GM12801 (cell line): ENCODE data around the gene ECPAS.

Source experiments
- CTCF ChIP-seq: IDR thresholded peaks from one replicate; pipeline ENCODE4 v1.5.1; 2011; ENCODE audit warnings: control low read depth; ENCODE audit not compliant: insufficient read length; ENCODE audit errors: extremely low read depth

ECPAS gene

GRCh38 chr9:111442360-111443027 is 41.7 kb downstream of the ECPAS start:
- no peak for TF ChIP-seq CTCF

GRCh38 chr9:111440226-111440625 is 44.0 kb downstream of the ECPAS start:
- no peak for TF ChIP-seq CTCF

DNA sequence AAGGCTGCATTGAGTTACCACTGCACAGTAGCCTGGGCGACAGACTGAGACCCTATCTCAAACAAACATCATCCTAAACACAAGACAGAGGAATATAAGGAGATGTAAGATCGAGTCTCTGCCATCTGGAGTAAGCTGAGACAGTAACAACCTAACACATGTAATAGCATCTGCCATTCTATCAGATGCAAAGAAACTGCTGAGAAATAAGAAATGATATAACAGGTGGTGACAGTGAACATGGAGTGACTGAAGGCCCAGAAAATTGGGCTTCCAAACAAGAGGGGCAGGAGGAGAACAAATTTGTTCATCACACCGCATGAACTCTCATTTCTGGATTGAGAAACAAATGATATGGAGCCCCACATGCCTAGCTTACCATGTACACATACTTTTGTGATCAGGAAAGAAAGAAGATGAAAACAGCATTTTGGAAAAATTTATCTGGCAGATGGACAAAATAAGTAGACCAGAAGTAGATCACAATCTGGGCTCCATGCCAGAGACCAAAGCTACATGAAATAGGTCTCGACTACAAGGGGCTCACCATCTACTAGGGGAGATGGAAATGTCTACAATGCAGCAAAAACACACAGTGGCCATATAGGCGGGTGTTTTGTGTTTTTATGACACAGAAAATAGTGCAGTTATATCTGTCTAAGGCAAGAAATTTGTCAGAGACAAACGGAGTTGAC is 45.5 kb downstream of the ECPAS start:
- TF ChIP-seq CTCF: no peak

GRCh38 chr9:111436571-111436970 is 47.6 kb downstream of the ECPAS start:
- no peak for TF ChIP-seq CTCF

- no peak for TF ChIP-seq CTCF
Measured at GRCh38 chr9:111433082-111433481, 51.1 kb downstream of the ECPAS start.

DNA sequence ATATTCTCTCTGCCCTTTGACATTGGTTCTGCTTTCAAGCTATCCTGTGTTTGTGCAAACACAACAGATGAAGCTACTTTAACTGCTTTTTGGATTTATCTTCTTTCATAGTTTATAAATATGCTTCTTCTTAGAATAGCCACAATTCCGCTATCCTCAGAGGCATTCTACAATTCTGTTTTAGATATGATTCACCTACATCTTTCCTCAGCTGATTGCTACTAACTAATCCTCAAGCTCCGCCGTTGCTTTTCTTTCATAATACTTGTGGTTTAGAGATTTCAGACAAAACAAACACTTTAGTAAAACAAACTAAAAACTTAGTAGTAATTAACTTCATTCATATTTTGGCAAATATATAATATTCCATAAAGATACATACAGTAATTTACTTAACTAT is 52.5 kb downstream of the ECPAS start:
- TF ChIP-seq CTCF: no peak

DNA sequence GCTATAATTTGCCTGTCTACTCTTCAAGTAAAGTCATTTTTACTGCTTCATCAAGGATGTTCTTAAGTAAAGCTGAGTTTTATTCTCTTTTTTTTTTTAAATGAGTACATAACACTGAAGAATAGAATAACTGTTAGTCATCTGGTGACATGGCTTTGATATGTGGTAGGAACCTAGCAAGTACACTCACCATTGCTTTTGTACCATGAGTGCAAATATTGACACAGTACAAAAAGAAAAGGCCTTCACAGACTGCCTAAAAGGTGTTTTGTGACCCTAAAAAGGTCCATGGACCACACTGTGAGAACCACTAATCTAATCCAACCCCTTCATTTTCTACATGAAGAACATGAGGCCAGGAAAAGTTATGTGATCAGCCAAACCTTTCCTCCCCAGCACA is 55.0 kb downstream of the ECPAS start:
- no peak for TF ChIP-seq CTCF
